ENCODE data around the gene ZNF280B. TPM values are rescaled to one million over a fixed set of nuclear protein-coding genes. Genes with fewer than 3 reads are reported as not detected.
A peak's percentile ranks its signal among the peaks of the same experiment; 100 is the strongest.

Gene ZNF280B
- total and polyA plus RNA-seq, 9 of the 15 experiments (the other 6 are each of a cell fraction or from before 2014, with no cell fraction given), result 7.7 to 29.9 (median 20.0) TPM

- 0 out of 2 replicates have a peak, but pooled peaks have one; percentile 26 for TF ChIP-seq USF1 (CRISPR knock-in tag; IDR thresholded peaks at IDR 0.05)
- no peak for TF ChIP-seq ZNF583 (CRISPR knock-in tag; IDR thresholded peaks at IDR 0.05)
- no peak for TF ChIP-seq PHF8 (IDR thresholded peaks at IDR 0.05; ENCODE audit: borderline replicate concordance, low read length)
- no peak for TF ChIP-seq GABPB2 (CRISPR knock-in tag; conservative IDR thresholded peaks at IDR 0.05)
- no peak for TF ChIP-seq MBD1 (CRISPR knock-in tag; IDR thresholded peaks at IDR 0.05)
- TF ChIP-seq SIX5 (IDR thresholded peaks at IDR 0.05; ENCODE audit: borderline replicate concordance in 1 of 2, insufficient read depth in 1 of 2, low read depth in 1 of 2, low read length in 2 of 2), result 0 out of 4 replicates have a peak, but pooled peaks of 1 of the 2 experiments have one; percentile 4
- no peak for TF ChIP-seq CBFB (CRISPR knock-in tag; IDR thresholded peaks at IDR 0.05)
- TF ChIP-seq ZNF644 (tag; IDR thresholded peaks at IDR 0.05; ENCODE audit: low read depth), result 0 out of 2 replicates have a peak, but pooled peaks have one; percentile 29
- no peak for TF ChIP-seq PRDM10 (IDR thresholded peaks at IDR 0.05; ENCODE audit: partially characterized antibody)
- no peak for TF ChIP-seq MAX (CRISPR knock-in tag; IDR thresholded peaks at IDR 0.05)
- TF ChIP-seq FOXJ3 (CRISPR knock-in tag; IDR thresholded peaks at IDR 0.05), result 0 out of 2 replicates have a peak, but pooled peaks have one; percentile 27
- no peak for TF ChIP-seq ATF3 (IDR thresholded peaks at IDR 0.05)
- no peak for TF ChIP-seq ATF3 (CRISPR knock-in tag; conservative IDR thresholded peaks at IDR 0.05)
Measured at GRCh38 chr22:22531770-22532546, 23.4 kb upstream of the ZNF280B start (continued).

Measured in K562 (cell line).